GM18511 (cell line): ENCODE measurements around the gene HSD3B2.
"Not testable (repeated sequence)": the region's sequence is repeated elsewhere in the genome, so short reads cannot be mapped to it uniquely, and the experiment has no call there.

Experiments
- ATAC-seq: cut with Tn5 transposase; IDR thresholded peaks from one replicate; pipeline ENCODE4 v1.9.1; 2021; ENCODE audit warnings: mild to moderate bottlenecking, moderate library complexity; ENCODE audit not compliant: unreplicated experiment

The HSD3B2 gene

DNA sequence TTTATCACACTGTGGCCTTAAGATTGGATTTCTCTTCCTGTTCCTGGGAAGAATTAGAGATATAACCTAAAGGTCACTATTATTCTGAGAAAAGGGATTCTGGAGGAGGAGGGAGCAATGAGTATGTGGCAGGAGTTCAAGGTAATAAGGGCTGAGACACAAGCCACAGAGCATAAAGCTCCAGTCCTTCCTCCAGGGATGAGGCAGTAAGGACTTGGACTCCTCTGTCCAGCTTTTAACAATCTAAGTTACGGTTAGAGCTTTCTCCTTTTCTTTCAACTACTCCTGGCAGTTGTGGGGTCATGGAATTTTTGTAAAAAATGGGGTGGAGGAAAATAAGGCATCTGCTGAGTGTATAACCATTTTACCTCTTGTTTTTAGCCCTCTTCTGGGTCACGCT lies at the start of gene HSD3B2:
Gene HSD3B2 (plus strand): TSS at position 201 of the 400 bp plus-strand sequence. CDS start 270 bp downstream, outside the sequence.
- ATAC-seq: no peak

GRCh38 chr1:119366424-119366823 lies 48.5 kb upstream of the HSD3B2 start:
- peak; percentile 79 for ATAC-seq

DNA sequence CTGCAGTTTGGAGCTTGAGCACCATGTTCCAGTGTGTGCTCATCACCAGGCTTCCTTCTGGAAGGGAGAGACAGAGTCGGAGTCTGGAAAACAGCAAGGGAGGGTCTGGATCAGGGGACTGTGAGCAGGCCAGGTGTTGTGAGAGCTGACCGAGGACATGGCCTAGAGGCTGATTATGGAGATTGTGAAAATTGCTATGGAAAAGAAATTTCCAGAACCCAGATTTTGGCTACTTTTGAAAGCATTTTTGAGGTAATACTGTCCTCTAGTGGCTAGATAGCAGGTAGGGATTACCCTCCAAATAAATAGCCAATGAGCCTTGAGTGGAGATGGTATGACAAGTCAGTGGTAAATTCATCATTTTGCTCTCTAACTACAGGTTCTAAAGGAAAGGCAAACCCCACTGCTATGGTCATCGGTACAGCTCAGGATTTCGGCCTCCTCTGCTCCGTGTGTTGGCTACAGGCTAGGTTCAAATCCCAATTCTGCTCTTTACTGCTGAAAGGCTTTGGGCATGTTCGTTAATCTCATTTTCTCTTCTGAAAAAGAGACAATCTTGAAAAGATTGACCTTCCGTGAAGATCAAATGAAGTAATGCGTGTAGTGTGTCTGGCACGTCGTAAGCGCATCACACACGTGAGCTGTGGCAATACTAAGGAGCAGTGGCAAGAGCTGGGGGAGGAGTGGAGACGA lies 47.4 kb upstream of the HSD3B2 start:
- peak; percentile 54 for ATAC-seq

GRCh38 chr1:119368554-119368953 lies 46.4 kb upstream of the HSD3B2 start, which contains the start of gene HAO2:
Gene HAO2 (plus strand): TSS chr1:119368785. CDS start chr1:119381086, 12,301 bp downstream.
- no peak for ATAC-seq

- no peak for ATAC-seq
Observed at GRCh38 chr1:119370748-119371147, 44.2 kb upstream of the HSD3B2 start.

GRCh38 chr1:119371815-119372214 lies 43.1 kb upstream of the HSD3B2 start:
- ATAC-seq: no peak

GRCh38 chr1:119372503-119373086 lies 42.4 kb upstream of the HSD3B2 start:
- peak; percentile 74 for ATAC-seq

DNA sequence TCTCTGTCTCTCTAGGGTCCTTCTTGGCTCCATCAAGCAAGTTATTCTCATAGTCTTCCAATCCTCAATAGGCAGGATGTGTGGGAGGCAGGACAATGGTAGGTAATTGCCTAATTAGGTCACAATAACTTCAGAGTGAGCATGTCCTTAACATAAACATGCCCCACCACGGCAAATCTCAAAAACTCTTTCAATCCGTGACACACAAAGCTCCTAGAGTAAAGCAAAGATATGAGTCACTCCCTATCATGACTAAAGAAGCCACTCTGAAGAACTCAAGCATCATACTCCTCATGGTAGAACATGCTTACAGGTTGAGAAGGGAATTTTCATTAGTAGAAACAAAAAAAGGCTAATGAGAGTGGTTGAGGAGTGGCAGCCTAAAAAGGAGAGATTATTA lies 41.5 kb upstream of the HSD3B2 start:
- peak; percentile 61 for ATAC-seq

GRCh38 chr1:119374208-119374874 lies 40.6 kb upstream of the HSD3B2 start:
- no peak for ATAC-seq

- no peak for ATAC-seq
Observed at GRCh38 chr1:119375366-119375765, 39.6 kb upstream of the HSD3B2 start.

- no peak for ATAC-seq
Observed at GRCh38 chr1:119376594-119376993, 38.4 kb upstream of the HSD3B2 start.

GRCh38 chr1:119377594-119377993 lies 37.4 kb upstream of the HSD3B2 start:
- not testable (repeated sequence) for ATAC-seq

DNA sequence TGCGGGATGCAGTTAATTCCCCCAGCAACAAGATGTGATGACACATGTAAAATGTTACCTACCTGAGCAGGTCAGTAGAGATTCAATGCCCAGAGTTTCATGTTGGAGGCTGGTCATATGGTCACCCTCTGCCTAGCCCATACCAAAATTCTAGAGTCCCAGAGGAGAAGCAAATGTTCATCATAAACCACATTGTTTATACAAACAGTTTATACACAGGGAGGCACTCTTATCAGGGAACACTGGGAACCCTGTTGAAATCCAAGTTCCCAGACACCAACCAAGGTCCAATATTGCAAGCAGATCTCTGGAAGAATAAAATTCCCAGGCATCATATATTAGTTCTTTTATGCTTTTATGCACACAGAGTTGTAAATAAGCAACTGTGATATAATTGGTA lies 35.8 kb upstream of the HSD3B2 start:
- no peak for ATAC-seq

- ATAC-seq: no peak
Observed at GRCh38 chr1:119380304-119380703, 34.6 kb upstream of the HSD3B2 start.

- ATAC-seq: no peak
Observed at GRCh38 chr1:119380983-119381662, 33.8 kb upstream of the HSD3B2 start.

DNA sequence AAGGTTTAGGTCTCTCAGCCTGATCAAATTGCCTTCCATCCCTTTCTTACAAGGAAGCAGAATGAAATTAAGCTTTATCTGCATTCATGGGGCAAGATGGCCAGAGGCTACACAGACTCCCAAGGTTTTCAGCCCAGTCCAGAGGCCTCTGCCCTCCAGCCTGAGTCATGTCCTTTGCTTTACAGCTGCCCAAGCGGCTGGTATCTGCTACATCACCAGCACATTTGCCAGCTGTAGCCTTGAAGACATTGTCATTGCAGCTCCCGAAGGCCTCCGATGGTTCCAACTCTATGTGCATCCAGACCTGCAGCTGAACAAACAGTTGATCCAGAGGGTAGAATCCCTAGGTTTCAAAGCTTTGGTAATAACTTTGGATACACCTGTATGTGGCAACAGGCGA lies 30.4 kb upstream of the HSD3B2 start:
- no peak for ATAC-seq

DNA sequence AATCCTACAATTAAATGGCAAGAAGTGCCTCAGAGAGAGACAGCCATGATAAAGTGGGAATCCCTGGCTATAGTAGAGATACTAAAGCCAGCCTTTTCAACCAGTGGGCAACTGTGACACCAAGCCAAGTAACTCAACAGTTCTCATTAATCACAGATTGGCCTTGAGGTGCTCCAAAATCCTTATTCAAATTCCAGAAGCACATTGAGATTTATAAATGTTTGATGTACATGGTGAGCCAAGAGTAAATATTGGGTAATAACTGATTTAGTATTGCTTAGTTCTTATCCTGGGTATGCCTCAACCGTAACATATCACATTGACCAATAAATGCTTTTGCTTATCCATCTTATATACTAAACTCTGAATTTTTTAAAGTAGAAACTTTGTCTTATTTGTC lies 29.3 kb upstream of the HSD3B2 start:
- no peak for ATAC-seq

DNA sequence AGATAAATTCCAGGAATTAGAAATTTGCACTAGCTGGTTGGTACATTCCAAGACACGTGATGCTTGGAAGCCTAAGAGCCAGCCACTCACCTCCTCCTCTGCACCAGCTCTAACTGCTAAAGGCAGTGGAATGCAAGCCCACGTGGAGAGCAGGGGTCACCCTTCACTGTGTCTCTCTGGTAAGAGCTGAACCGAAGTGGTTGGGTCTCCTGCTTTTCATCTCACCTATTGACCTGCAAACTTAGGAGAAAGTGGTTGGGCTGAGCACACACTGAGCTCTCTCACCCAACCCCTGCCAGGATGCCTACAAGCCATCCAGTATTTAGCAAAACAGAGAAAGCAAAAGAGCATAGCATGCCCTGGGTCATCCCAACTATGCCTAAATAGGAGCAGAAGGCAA lies 27.1 kb upstream of the HSD3B2 start:
- no peak for ATAC-seq

DNA sequence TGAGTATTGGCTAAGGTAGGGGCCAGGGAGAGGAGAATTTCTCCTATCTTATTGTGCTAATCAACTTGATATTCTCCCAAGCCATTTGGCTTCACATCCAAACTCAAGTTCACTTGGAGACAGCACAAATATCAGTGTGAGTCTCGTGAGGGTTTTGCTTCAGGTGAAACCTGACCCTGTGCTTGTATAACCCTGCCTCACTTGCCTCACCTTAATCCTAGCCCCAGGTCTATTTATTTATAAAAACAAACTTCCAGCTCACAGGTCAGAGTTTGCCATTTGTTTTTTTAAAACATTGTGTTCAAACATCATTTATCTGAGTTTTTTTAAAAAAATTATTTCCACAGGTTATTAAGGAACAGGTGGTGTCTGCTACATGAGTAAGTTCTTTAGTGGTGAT lies 26.5 kb upstream of the HSD3B2 start:
- ATAC-seq: no peak

- no peak for ATAC-seq
Observed at GRCh38 chr1:119390526-119390925, 24.4 kb upstream of the HSD3B2 start.

- ATAC-seq: no peak
Observed at GRCh38 chr1:119391749-119392148, 23.2 kb upstream of the HSD3B2 start.

DNA sequence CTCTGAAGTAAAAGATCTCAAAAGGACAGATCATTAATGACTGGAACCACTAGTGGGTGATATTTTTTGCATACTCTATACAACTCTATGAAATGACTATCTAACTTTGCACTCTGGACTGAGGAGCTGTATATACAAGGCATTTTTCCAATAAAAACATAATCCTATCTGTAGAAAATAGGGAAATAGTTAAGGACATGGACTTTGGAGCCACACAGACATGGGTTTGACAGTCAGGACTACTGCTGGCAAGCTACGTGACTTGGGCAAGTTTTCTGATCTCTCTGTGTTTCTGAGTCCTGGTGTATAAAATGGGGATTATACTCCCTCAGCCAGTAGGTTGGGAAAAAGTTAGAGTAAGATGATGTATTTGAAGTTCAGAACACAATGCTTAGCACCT lies 20.9 kb upstream of the HSD3B2 start:
- ATAC-seq: no peak
